Measurements from ENCODE around the gene AQP5.

Gene AQP5

GRCh38 chr12:49966511-49967041 lies 4.9 kb downstream of the AQP5 start:
- no peak for DNase-seq

- DNase-seq, result peak in 1 of 2 experiments; percentile 32
Measured at GRCh38 chr12:49967042-49967776, 5.5 kb downstream of the AQP5 start.

GRCh38 chr12:49967777-49968250 lies 6.1 kb downstream of the AQP5 start:
- no peak for DNase-seq

GRCh38 chr12:49968471-49968870 lies 6.8 kb downstream of the AQP5 start:
- DNase-seq, result no peak

- no peak for DNase-seq
Measured at GRCh38 chr12:49969027-49969426, 7.4 kb downstream of the AQP5 start.

DNA sequence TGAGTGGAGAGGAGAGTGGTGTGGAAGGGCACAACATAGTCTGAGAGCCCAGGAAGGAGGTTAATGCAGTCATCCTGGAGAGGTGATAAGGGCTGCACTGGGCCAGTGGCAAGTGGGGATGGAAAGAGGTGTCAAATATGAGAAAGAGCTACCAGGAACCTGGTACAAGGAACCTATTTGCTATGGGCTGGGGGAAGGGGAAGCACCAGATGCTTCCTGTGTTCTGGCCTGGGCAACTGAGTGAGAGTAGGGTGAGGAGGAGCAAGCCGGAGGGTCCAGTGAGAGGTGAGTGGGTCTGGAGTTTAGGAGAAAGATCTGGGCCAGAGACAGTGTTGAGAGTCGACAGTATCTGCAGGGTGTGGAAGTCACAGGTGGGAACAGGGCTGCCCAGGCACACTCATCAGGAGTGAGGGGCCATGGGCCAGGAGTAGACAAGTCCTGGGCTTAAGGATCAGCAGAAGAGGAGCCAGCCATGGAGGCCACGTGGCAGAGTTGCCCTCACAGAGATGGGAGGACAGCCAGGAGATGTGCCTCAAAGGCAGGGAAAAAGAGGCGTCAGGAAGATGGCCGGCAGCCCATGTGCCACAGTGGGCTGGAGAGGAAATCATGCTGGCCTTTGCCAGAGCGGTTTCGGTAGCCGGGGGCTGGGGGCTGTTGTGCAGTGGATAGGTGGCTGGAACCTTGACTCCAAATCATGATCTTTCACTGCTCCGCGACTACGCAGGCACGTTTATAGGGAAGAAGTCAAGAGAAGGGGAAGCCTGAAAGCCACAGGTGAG lies 8.2 kb downstream of the AQP5 start:
- no peak for DNase-seq

DNA sequence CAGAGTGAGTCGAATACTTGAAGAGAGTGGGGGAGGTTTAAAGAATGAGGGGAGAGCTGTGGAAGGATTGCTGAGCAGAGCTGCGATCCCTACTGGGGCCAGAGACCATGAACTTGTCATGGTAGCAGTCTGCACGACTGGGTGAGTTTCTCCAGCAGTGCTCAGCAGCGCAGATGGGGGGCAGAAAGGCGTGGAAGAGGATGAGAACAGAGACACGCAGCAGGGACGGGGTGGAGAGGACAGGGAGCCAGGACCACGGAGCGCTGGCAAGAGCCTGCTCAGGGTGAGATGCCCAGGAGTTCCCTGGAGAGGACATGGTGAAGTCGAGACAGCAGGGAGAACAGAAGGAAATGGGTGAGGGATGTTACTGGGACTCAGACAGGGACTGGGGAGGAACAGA lies 9.0 kb downstream of the AQP5 start:
- DNase-seq, result no peak

GRCh38 chr12:49971141-49971540 lies 9.5 kb downstream of the AQP5 start:
- no peak for DNase-seq

- no peak for DNase-seq
Measured at GRCh38 chr12:49972129-49972528, 10.5 kb downstream of the AQP5 start.

- DNase-seq, result no peak
Measured at GRCh38 chr12:49972641-49973360, 11.1 kb downstream of the AQP5 start, which contains the start of gene AQP6. Gene AQP6, plus strand, starts transcription at chr12:49972947. Its CDS starts 227 bp downstream, at chr12:49973174.

DNA sequence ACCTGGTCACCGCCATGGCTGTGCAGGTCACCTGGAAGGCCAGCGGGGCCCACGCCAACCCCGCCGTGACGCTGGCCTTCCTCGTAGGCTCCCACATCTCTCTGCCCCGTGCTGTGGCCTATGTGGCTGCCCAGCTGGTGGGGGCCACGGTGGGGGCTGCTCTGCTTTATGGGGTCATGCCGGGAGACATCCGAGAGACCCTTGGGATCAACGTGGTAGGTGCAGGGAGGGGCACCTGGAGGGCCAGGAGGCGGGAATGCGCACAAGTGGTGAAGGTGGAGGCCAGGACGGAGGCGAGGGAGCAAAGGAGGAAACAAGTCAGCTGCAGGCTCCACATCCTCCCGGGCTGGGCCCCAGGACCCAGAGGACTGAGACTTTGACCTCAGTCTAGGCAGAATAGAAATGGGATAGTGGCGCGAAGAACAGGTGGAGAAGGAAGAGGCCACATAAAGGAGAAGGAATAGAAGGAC lies 11.7 kb downstream of the AQP5 start:
- no peak for DNase-seq

DNA sequence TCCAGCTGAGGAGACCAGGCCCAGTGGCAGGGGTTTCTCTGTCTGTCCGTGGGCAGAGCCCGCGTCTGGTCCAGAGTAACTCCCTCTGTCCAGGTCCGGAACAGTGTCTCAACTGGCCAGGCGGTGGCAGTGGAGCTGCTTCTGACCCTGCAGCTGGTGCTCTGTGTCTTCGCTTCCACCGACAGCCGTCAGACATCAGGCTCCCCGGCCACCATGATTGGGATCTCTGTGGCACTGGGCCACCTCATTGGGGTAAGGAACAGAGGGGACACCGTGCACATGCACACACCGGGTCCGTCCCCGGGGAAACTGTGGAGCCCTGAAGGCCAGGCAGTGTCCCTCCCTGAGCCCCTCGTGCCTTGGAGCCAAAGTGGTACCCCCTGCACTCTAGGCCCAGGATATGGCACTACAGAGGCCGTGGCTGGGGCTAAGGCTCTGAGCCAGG lies 12.6 kb downstream of the AQP5 start:
- DNase-seq, result no peak

- no peak for DNase-seq
Measured at GRCh38 chr12:49974677-49975317, 13.1 kb downstream of the AQP5 start.

DNA sequence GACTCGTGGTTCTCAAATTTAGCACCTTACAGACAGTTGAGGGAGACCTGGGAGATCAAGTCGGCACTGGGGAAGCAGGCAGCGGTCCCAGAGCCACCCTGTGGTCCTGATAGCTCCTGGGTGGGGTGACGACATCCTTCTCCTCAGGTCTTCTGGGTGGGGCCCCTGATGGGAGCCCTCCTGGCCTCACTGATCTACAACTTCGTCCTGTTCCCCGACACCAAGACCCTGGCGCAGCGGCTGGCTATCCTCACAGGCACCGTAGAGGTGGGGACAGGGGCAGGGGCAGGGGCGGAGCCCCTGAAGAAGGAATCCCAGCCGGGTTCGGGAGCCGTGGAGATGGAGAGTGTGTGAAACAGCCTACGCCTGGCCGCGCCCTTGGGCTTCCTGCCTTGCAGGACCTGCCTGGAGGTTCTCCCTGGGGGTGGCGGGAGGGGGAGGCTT lies 13.7 kb downstream of the AQP5 start:
- no peak for DNase-seq

GRCh38 chr12:49976557-49976956 lies 14.9 kb downstream of the AQP5 start:
- no peak for DNase-seq

GRCh38 chr12:49978125-49978524 lies 16.5 kb downstream of the AQP5 start:
- DNase-seq, result no peak

GRCh38 chr12:49979016-49979586 lies 17.4 kb downstream of the AQP5 start:
- no peak for DNase-seq

GRCh38 chr12:49979791-49980190 lies 18.1 kb downstream of the AQP5 start:
- DNase-seq, result no peak

DNA sequence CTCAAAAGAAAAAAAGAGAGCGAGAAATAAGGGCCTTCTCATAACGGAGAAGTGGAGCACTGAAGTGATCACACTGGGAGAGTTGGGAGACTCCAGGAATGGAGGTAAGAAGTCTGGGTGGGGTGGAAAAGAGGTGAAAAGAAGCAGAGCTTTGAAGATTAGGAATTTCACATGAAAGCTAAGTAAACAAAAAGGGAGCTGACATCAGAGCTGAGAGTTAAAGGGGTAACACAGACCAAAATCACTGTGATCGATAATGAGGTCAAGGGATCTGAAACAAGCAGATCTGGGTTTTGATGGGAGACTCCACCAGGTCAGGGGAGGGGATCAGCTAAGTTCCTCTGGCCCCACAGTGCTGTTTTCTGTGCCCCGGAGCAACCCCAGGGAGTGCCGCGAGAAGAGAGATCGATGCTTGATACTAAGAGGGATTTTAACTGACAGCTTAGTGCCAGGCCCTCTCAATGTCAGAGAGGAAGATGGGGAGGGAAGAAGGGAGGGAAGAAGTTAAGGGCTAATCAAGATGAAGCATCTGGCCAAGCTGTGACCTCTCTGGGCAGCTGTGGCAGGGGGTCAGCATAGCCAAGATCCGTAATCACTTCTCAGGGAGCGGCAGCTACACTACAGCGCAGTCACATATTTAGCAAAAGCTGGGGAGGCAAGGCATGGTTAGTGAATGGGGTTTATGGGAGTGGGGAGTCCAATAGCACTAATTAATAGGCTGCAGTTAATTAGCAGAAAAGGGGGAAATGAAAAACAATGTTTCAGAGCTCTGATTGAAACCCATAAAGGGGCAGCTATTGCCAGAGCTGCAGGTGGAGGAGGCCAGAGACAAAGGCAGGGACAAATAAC lies 19.1 kb downstream of the AQP5 start:
- DNase-seq, result no peak

- DNase-seq, result no peak
Measured at GRCh38 chr12:49982246-49983087, 20.8 kb downstream of the AQP5 start.
